HG02623 (cell line): ENCODE results near the gene LCN10.

Experiments
- ATAC-seq: cut with Tn5 transposase; IDR thresholded peaks from one replicate; pipeline ENCODE4 v1.9.1; 2021; ENCODE audit warnings: moderate library complexity; ENCODE audit not compliant: unreplicated experiment

The LCN10 gene

GRCh38 chr9:136740491-136740890 lies 2.2 kb downstream of the LCN10 start:
- no peak for ATAC-seq

DNA sequence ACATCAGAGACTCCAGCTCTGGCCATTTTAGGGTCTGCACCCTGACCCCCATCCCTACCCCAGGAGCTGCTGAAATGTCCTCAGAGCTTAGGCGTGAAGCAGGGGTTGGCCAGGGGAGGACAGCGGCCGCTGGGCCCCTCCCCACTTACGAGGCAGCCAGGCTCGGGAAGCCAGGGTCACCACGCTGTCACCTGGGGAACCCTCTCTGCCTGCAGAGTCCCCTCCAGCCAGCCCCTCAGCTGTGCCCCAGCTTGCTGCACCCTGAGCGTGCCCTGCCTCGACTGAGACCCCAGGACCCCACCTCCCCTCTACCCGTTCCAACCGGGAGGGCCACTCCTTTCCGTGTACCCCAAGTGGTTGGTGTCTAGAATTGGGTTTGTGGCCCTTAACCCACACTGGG lies 2.7 kb downstream of the LCN10 start:
- ATAC-seq = no peak

DNA sequence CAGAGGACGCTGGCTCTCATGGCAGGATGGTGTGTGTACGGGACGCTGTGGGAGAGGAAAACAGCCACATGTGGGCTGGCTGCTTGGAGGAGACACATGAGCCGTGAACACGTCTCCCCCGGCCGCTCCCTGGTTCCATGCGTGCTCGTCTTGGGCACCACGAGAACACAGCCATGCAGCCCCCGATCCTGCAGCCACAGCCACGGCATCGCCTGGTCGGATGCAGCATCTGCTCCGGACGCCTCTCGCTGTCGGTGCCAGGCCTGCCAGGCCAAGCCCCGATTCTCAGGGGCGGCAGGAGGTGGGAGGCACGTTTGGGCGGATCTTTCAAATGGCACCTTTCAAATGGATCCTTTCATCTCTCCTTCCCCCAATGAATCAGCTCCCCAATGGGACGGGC lies 3.2 kb downstream of the LCN10 start:
- ATAC-seq = no peak

GRCh38 chr9:136738960-136739359 lies 3.8 kb downstream of the LCN10 start:
- no peak for ATAC-seq

GRCh38 chr9:136735812-136736480 lies 6.8 kb downstream of the LCN10 start:
- no peak for ATAC-seq

DNA sequence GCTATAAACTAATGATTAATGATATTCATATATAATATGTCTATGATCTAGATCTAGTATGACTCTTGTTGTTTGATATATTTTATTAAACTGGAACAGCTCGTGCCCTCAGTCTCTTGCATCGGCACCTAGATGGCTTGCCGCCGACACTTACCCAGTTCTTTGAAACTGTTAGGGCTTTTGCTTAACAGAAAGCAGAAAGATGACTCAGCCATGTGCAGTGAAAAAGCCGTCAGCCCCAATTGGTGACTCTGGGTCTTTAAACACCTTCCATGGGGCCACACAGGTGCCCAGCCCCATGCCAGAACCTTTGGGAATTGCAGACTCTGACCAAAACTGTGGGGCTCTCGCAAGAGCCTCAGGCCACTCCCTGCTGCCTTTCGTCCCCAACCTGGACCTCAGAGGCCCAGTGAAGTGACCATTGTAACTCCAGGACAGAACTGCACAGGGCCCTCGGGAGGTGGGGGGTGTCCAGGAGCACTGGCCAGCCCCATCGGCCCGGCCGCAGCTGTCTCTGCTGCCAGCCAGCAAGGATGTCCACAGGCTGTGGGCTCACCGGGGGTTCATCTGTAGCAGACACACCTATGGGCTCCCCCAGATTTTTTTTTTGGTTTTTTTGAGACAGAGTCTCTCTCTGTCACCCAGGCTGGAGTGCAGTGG lies 7.8 kb downstream of the LCN10 start:
- no peak for ATAC-seq

DNA sequence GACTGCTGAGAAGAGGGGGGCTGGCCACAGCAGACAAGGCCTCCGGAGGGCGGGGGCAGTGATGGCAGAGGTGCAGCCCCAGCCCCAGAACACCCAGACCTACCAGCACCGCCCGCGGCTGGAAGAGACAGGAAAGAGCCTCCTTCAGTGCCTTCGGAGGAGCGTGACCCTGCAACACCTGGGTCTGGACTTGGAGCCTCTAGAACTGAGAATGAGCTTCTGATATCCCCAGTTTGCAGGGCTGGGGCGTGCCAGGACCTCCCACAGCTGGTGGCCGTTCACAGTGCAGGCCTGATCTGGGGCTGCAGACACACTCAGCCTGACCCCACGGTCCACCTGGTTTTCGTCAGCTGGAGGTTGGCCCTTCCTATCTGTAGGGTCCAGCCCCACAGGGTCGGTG lies 9.1 kb downstream of the LCN10 start:
- ATAC-seq = no peak

- no peak for ATAC-seq
These were observed 10.1 kb downstream of the LCN10 start for GRCh38 chr9:136732444-136733178.

GRCh38 chr9:136729926-136730325 lies 12.8 kb downstream of the LCN10 start:
- ATAC-seq = no peak

DNA sequence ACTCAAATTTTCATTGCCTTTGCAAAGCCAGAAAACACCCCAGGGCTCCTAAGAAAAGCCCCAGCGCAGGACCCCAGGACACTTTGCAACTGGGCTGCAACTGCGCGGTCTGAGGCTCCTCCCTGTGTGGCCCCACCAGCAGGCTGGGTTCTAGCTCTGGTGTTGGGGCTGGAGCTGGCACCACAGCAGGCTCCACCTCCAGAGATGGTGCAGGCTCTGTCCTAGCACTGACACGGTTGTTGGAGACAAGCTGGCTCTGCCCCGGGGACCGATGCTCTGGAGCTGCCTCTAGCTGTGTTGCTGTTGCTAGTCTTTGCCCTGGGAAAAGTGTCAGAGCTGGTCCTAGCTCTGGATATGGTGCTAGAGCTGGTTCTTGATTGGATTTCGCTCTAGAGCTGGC lies 13.6 kb downstream of the LCN10 start:
- no peak for ATAC-seq

GRCh38 chr9:136728548-136729123 lies 14.1 kb downstream of the LCN10 start:
- ATAC-seq = peak; percentile 6

DNA sequence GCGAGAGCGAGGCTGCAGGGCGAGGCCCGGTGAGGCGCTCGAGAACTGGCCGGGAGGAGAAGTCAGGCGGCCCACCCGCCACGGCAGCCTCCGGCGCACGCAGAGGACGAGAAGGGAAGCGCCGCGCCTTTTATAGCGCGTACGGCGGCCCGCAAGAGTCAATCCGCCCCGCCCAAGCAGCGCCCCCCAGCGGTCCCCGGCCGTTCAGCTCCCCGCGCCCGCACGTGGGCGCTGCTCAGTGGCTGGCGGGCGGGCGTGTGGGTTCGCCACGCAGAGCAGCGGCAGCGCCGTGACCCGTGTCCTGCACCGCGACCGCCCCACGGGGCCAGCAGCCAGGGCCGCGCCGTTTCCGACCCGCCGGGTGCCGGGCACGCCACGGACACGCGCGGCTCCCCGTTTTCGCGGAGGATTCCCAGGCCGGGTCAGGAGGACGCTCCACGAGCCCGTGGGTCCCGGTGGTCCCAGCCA lies 14.6 kb downstream of the LCN10 start:
- peak; percentile 56 for ATAC-seq

DNA sequence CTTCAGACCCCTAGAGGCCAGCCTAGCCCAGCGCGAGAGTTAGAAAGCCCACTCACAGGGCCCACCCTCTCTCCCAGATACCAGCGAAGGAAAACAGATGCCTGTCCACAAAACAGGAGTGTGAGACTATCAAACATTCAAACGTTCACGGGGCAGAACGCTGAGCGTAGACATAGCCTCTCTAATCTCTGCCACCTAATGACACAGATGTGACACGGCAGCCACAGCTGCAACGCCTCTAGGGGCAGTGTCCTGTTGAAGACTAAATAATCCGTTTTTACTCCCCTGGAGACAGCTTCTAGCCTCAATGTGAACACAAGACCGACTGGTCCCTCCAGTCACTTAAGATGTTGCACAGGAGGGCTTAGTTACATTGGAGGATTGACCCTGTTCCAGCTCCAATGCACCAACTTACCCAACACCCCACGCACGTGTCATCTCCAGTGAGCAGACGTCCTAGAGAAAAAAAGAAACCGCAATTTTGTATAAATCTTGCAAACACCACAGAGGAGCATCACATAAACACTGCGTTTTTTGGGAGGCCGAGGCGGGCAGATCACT lies 16.0 kb downstream of the LCN10 start:
- no peak for ATAC-seq

GRCh38 chr9:136726118-136726517 lies 16.6 kb downstream of the LCN10 start:
- no peak for ATAC-seq

DNA sequence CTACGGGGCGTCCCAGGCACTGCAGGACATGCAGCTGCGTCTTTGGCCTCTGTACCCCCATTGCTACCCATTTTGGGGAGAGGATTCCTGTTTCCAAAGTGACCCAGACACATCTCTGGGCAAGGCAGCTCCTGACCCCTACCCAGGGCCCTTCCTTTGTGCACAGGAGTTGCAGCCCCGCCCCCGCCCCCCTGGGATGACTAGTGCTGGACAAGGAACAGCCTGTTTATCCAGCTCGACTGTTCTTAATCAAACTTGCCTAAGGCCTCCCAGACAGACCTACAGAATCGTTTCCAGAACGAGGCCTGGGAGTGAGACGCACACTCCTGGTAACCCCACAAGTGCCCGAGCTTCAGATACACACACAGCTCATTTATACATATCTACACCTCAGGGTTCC lies 17.1 kb downstream of the LCN10 start:
- no peak for ATAC-seq

DNA sequence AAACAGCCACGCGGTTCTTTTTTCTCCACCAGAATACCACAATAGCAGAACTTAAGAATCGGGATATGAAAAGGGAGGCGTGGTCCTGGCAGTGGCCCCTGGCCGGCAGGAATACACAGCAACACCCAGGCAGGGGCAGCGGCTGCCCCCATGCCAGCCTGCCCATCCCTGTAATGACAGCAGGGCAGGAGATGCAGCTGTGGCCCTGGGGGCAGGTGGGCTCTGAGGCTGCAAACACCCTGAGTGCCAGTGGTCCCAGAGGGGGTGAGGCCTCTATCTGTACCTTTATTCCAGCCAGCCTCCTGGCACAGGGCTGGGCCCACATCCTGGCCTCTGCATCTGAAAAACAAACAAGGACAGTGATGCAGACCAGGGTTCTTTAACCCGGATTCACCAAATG lies 18.0 kb downstream of the LCN10 start:
- ATAC-seq = no peak

DNA sequence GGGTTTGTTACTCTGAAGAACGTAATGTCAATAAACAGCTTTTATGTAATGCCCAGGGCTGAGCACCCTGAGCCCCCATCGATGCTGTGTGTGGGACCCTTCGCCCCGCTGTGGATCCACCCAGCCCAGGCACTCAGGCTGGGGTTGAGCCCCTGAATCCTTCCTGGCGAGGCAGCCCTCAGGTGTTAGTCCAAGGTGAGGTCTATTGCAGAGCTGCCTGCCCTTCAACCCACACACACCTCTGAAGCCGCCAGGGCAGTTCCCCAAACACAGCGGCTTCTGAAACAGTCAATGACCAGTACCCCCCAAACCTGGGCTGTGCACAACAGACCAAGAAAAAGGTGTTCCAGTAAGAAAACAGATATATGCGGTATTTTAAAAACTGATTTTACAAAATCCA lies 18.8 kb downstream of the LCN10 start:
- ATAC-seq = no peak

DNA sequence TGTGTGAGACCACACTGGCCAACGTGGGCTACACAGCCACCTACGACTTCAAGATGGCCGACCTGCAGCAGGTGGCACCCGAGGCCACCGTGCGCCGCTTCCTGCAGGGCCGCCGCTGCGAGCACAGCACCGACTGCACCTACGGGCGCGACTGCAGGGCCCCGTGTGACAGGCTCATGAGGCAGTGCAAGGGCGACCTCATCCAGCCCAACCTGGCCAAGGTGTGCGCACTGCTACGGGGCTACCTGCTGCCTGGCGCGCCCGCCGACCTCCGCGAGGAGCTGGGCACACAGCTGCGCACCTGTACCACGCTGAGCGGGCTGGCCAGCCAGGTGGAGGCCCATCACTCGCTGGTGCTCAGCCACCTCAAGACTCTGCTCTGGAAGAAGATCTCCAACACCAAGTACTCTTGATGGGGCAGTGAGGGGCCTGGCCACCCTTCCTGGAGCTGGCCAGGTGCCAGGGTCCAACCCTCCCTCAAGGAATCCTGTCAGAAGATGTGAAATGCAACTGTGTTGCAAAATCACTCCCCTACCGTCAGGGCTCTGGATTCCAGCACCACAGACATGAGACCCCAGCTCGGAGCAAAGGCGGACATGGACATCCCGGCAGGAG lies 19.3 kb downstream of the LCN10 start:
- no peak for ATAC-seq

- ATAC-seq = no peak
These were observed 19.8 kb downstream of the LCN10 start for GRCh38 chr9:136722969-136723356.

GRCh38 chr9:136722093-136722968 lies 20.4 kb downstream of the LCN10 start:
- no peak for ATAC-seq
